IPS DF 4.7 (cell line): ENCODE data around the gene NWD2.

Experiments
- DNase-seq: peaks from one replicate; pipeline ENCODE4 v3.0.0-alpha.2; 2013; ENCODE audit warnings: low spot score; ENCODE audit errors: extremely low read depth

NWD2 gene

DNA sequence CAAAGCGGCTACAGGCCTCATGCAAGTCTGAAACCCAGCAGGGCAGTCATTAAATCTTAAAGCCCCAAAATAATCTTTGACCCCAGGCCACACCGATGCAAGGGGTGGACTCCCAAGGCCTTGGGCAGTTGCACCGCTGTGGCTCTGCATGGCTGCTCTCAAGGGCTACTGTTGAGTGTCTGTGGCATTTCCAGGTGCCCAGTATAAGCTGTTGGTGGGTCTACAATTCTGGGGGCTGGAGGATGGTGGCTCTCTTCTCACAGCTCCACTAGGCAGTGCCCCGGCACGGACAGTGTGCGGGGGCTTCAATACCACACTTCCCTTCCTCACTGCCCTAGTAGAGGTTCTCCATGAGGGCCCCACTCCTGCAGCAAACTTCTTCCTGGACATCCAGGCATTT, 60.1 kb downstream of the NWD2 start:
- DNase-seq = no peak

GRCh38 chr4:37305984-37306383, 61.4 kb downstream of the NWD2 start:
- no peak for DNase-seq

DNA sequence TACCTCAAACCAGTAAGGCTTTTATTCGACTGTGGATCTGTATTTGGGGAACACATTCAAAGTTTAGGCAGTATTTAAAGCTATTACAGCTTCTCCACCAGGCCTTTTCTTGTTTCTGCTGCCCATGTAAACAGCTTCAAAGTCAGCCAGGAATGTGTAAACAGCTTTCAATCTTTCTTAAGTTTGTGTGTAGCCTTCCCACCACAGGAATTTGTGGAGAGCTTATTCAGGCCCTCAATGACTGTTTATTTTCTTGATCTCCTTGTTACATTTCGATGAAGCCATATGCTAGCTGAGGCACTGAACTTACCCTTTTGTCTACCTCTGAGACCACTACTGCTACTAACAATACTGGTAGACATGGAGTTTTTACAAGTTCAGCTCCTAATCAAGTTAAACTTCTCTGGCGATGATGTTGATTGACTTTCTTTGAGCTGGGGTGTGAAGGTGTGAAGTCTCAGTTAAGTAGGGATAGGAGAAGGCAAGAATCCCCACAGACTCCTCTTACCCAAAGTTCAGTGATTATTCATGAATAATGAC, 72.6 kb downstream of the NWD2 start:
- DNase-seq = no peak

- DNase-seq = no peak
Measured at GRCh38 chr4:37320513-37321235, 76.1 kb downstream of the NWD2 start.

- no peak for DNase-seq
Measured at GRCh38 chr4:37322122-37322521, 77.6 kb downstream of the NWD2 start.

GRCh38 chr4:37324546-37324945, 80.0 kb downstream of the NWD2 start:
- no peak for DNase-seq

DNA sequence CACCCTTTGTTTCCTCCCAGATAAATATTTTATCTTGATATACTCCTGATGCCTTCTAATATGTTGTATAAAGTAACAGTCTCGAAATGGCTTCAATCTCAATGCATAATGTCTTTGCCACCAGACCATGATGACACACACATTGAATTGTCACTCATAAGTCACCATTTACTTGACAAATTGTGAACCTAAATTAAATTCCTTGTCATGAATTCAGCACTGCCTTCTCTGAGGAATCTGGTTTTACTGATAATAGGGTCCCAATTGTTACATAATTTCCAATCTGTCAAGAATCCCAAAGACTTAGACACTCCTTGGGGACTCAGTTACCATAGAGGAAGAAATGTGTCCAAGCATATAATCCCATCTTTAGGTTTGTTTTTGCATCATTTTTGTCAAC, 82.3 kb downstream of the NWD2 start:
- no peak for DNase-seq

DNA sequence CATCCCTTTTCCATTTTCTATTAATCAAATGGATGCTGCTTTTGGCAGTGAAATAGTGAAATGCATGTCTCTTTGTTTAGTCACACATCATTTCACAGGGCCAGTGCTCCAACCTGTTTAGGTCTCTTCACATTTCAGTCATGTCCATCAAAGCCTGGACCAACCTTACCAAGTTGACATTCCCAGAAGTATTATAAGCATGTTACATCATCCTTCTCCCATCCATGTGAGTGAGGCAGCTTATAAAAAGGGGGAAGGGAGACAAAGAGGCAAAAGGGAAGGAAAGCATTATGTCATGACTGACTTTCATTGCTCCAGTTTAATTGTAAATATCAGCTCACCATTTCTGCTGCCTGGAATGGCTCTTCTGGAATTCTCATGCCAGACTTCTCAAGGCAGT, 94.4 kb downstream of the NWD2 start:
- DNase-seq = no peak

DNA sequence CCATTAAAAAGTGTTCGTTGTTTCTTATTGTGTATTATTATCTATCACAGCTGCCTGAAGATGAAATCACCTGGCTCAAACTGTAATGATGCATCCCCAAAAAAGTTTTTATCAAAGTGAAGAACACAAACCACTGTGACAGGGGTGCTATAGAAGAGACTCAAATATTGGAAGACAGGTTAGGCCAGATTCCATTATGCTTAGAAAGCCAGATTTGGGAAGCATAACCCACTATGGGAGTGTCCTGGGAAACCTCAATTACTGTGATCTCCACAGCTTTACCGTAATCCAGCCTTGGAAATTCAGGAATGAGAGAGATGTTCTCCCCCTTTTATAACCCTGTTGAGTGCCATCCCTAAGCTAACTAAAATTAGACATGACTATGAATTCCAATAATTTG, 114.2 kb downstream of the NWD2 start:
- DNase-seq = no peak

DNA sequence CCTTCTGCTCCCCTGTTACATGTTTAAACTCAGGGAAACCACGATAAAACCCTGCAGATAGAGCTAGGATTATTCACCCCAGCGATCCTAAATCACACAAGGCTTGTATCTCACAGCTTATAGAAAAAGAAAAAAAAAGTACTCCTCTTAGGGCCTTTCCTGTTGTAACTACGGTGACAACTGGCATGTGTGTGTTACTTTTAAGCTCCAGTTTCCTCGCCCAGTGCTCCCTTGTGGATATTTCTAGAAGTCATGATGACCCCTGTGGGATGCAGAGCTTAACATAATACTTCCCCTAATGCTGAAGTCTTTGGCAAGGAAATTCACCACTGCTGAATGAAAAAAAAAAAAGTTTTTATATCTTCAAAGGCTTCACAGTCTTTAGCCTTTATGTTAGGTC, 114.7 kb downstream of the NWD2 start:
- no peak for DNase-seq

DNA sequence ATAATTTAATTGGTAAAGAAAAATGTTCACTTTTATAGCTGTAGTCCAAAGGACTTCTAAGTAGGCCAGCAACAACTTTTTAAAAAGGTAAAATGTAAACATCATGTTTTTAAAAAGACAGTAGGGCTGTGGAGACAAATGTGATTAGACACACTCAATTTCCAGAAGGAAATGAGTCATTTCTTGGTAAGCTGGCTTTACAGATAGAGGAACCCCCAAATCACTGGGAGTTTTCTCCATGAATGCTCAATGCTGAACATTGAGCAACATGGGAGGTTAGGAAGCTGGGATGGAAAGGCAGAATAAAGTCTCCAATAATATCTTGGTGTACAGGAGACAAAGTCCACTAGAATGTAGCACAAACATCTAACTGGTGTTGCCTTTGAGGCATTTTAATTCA, 121.3 kb downstream of the NWD2 start:
- DNase-seq = no peak

- no peak for DNase-seq
Measured at GRCh38 chr4:37367901-37368300, 123.4 kb downstream of the NWD2 start.

DNA sequence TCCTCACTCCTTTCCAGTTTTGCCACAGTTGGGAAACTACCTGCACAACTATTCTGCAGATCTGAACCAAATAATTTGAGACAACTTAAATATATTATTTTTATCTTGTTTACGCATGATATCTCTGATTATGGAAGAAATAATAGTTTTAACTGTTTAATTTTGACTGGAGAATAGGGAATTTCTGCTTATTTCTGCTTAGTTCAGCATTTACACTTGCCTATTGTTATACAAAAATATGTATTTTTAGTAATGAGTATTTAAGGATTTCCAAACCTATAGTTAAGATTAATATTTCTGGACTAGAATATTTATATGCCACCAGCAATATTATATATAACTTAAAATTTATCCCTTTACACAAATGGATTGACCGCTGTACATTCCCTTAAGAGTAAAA, 125.5 kb downstream of the NWD2 start:
- no peak for DNase-seq

DNA sequence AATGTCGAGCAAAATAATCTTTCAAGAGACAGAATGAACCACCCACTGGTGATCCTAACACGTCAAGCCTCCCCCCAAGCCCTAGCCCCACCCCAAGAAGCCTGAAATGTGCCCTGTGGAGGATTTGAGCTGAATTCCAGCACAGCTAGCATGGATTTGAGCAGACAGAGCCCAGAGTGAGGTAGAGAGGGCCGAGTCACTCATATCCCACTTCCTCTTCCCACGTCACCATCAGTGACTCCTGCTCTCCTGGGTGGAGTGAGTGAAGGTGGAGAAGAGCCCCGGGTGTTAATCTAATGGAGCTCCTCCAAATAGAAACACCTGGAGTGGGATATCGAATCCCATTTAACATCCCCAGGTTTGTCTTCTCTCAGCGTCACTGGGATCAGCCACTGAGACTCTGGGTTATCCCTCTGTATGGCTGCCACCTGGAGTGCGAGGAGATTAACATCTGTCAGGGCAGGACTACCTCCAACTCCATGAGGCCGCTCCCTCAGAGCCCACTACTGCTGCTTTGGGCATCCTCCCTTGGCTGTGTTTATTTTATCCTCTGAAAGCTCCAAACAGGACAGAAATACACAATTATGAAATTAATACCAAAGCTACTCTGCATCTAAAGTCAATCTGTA, 136.6 kb downstream of the NWD2 start:
- DNase-seq = no peak

DNA sequence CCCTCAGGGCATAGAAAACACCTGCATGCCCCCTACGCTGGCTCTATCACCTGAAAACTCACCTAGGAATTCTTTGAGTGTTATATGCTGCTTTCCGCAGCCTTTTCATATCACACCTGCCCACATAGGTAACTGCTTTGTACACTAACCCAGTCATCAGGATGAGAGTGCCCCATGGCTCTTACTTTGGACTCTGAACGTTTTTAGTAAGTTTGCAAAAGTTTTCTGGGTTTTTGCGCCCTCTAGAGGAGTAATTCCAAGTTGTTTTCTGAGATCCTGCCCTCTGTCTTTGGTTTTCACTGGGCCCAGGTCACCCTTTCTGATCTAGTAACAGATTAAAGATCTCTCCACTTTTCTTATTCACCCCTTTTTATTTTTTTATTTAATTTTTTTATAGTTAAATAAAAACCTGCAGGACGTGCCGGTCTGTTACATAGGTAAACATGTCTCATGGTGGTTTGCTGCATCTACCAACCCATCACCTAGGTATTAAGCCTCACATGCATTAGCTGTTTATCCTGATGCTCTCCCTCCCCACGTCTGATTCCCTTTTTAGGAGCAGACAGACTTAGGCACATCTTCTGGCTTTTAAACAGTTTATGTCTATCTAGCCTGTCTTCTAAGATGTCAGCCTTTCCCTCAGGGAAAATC, 139.2 kb downstream of the NWD2 start:
- no peak for DNase-seq

DNA sequence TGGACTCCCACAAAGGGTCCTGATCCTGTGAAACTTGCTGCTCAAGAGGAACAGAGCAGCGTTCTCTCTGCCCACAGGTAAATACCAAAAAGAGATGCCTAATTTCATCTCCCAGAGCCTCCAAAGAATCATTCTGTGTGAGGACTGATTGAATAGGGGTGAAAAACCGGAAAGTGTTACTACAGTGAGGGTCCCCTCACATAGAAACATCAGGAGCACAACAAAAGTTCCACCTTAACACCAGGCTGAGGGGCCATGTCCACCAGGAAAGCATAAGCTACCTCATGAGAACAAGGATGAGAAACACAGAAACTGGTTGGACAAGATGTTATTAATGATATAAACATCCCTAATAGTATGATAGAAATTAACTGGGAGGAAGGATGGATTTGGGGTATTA, 140.9 kb downstream of the NWD2 start:
- DNase-seq = no peak

DNA sequence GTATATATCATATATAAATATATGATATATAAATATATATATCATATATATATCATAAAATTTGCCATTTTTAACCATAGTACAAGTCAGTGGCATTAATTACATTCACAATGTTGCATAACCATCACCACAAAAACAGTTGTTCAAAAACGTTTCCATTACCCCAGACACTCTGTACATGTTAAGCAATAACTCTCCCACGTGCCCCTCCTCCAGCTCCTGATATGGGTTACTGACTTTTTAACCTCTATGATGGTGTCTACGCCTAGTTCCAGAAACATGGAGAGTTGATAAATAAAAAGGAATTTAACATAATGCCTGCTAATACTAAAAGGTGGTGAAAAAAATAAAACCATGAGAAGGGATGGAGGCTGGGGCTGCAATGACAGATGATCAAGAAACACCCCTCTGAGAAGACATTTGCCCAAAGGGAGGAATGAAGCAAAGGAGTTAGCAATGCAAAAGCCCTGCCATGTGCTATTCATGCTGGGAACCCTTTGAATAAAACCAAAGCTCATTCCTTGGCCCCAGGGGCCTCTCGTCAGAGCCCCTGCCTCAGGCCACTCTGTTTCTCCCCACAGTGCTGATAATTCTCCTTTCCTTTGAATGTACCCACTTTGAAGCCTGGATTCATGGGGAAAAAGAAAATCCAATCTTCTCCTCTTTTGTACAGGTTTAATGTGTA, 144.3 kb downstream of the NWD2 start:
- no peak for DNase-seq

- DNase-seq = no peak
Measured at GRCh38 chr4:37389366-37389765, 144.8 kb downstream of the NWD2 start.

DNA sequence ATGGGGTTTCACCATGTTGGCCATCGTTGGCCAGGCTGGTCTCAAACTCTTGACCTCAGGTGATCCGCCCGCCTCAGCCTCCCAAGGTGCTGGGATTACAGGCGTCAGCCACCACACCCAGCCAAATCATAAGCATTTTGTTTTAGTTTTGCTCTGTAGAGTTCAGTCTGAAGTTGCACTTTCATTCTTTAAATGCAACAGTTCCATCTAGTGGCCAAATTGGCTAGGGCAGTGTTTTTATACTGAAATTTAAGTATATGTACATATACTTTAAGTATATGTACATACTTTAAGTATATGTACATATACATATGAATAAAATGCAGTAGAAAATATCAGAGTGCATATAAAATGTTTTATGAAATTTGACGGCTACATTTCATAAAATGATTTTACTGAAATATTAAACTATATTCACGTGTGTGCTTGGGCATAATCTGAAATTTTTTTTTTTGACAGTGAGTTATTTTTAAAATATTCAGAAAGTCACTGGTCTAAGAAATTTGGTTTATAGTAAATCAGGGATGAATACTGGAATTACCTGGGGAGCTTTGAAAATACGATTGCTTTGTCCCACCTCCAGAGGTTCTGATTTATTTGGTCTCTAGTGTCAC, 145.5 kb downstream of the NWD2 start:
- DNase-seq = no peak

DNA sequence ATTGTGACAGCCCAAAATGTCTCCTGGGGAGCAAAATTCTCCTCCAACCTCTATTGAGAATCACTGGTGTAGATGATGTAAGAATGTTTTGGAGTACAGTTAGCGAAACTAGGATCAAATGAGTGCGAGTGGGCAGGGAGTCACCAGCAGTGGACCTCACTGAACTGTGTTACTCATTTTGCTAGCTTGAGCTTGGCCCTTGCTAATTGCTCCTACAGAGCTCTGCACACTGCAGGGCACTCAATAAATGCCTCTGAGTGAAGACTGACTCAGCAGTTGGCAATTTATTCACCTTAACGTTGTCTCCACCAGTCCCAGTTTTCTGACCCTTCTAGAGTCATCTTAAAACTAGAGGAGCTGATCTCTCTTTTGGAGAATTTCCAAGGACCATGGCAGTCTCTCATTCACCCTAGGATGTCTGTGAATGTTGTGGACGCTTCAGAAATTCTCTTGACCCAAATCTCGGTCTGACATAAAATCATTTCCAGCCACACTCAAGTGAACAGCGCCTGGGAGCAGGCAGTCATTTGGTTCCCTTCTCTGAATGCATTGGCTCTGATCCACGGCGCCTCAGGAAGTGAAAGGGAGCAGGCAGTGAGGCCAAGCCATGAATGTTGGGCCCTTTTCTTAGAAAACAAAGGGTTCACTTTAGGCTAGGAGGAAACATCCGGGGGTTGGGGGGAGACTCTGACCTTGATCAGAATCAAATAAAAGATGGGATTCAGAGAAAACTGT, 148.1 kb downstream of the NWD2 start:
- DNase-seq = no peak

DNA sequence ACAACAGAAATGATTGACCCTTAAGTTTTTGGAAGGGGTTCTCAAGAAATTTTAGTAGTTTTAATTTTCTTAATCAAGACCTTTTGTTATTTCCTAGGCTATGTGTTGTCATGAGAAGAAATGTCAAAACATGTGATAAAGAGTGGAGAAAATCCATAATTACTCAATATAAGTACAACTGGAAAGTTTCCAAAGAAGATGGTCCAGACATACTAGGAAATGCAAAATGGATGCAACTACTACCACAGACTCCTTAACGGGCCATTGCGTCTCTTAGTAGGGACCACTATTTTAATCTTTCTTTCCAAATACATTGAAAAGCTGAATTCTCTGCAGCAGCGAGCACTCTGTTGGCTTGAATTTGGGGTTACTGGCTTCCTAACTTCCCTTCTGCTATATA, 148.8 kb downstream of the NWD2 start:
- no peak for DNase-seq
